Endothelial cell of umbilical vein (primary cell): ENCODE results near the gene SLC4A1AP. TPM values are rescaled to one million over a fixed set of nuclear protein-coding genes. Genes with fewer than 3 reads are reported as not detected.

ENCODE experiments used
- BruUV-seq: library from RNA; stranded (reverse); fragments of 400-500 nt; replicated peaks from 2 replicates; lab custom pipeline; 2021; lab: Mats Ljungman, UMichigan
- CTCF ChIA-PET: fragments of 300-600, 350-600 bp; sonication (Branson Sonifier 250); formaldehyde crosslinking; loops from one replicate; lab custom pipeline; 2021; ENCODE audit warnings: antibody characterized with exemption, inconsistent platforms; lab: Charles Lee
- POLR2A ChIA-PET: fragments of 300-600, 350-600 bp; sonication (Branson Sonifier 250); formaldehyde crosslinking; loops from one replicate; lab custom pipeline; 2021; ENCODE audit warnings: antibody characterized with exemption, inconsistent platforms; lab: Charles Lee
- DNase-seq: peaks from one replicate; pipeline ENCODE4 v3.0.0-alpha.2; 2011; ENCODE audit warnings: low read depth, low spot score
- FAIRE-seq: peaks from 2 replicates; lab custom pipeline; 2011; peaks lifted over from hg19 to GRCh38; lab: Jason Lieb, UNC
- H2AFZ ChIP-seq: 2 replicates; pipeline ENCODE4 v1.6.0; 2012; ENCODE audit warnings: low read depth, low read length, control low read depth, inconsistent platforms
- H3K27ac ChIP-seq: 2 replicates; pipeline ENCODE4 v1.5.1; 2011; ENCODE audit warnings: low read depth, mild to moderate bottlenecking, control low read depth, low read length, moderate library complexity; ENCODE audit not compliant: insufficient read depth
- H3K27me3 ChIP-seq, 2 experiments: 2 replicates each; pipeline versions ENCODE4 v1.6.0 to v1.6.1; 2011; ENCODE audit warnings: low read length in 2 of 2, mixed read lengths in 1 of 2; ENCODE audit not compliant: control insufficient read depth in 2 of 2, insufficient read depth in 2 of 2
- H3K36me3 ChIP-seq, 2 experiments: 2 replicates in 1 of 2; 3 replicates in 1 of 2; pipeline ENCODE4 v1.5.1; 2011; ENCODE audit warnings: low read length in 2 of 2, mild to moderate bottlenecking in 1 of 2, moderate library complexity in 1 of 2; ENCODE audit not compliant: control insufficient read depth in 2 of 2, insufficient read depth in 2 of 2; ENCODE audit errors: extremely low read depth in 1 of 2
- H3K4me1 ChIP-seq: 3 replicates; pipeline ENCODE4 v1.5.1; 2011; ENCODE audit warnings: mild to moderate bottlenecking, low read length; ENCODE audit not compliant: control insufficient read depth, insufficient read depth; ENCODE audit errors: extremely low read depth
- H3K4me2 ChIP-seq: 2 replicates; pipeline ENCODE4 v1.6.1; 2011; ENCODE audit warnings: low read length, control low read depth, mixed read lengths; ENCODE audit not compliant: insufficient read depth
- H3K4me3 ChIP-seq, 3 experiments: fragments of 200-600 bp in 1 of 3; sonication (generic), shearing (Covaris generic) in 1 of 3; replicated peaks in 1 of 3; 2 replicates each; pipeline ENCODE4 v1.5.1; 2011 to 2016; ENCODE audit warnings: control low read depth in 3 of 3, low read length in 3 of 3, mild to moderate bottlenecking in 2 of 3, inconsistent platforms in 1 of 3, low read depth in 1 of 3, moderate library complexity in 1 of 3; ENCODE audit not compliant: insufficient read depth in 1 of 3
- H3K79me2 ChIP-seq: 2 replicates; pipeline ENCODE4 v1.6.0; 2012; ENCODE audit warnings: low read length, inconsistent platforms; ENCODE audit not compliant: control insufficient read depth, insufficient read depth
- H3K9ac ChIP-seq: replicated peaks from 2 replicates; pipeline ENCODE3; 2011; ENCODE audit warnings: low read length, control low read depth; ENCODE audit not compliant: insufficient read depth; ENCODE audit errors: extremely low read depth
- H3K9me1 ChIP-seq: replicated peaks from 3 replicates; pipeline ENCODE4 v1.6.0; 2011; ENCODE audit warnings: mild to moderate bottlenecking, low read length; ENCODE audit not compliant: control insufficient read depth, insufficient read depth; ENCODE audit errors: extremely low read depth
- H3K9me3 ChIP-seq: replicated peaks from 2 replicates; pipeline ENCODE4 v1.5.1; 2012; ENCODE audit warnings: low read length, inconsistent platforms; ENCODE audit not compliant: control insufficient read depth, insufficient read depth
- H4K20me1 ChIP-seq: replicated peaks from 2 replicates; pipeline ENCODE3; 2011; ENCODE audit warnings: mild to moderate bottlenecking, low read length; ENCODE audit not compliant: control insufficient read depth, insufficient read depth; ENCODE audit errors: extremely low read depth
- CTCF ChIP-seq, 2 donors: IDR thresholded peaks; 1 replicate in 1 of 2; 2 replicates in 1 of 2; pipeline ENCODE4 v1.5.1; 2011; ENCODE audit warnings: low read length in 2 of 2, mild to moderate bottlenecking in 2 of 2, moderate library complexity in 2 of 2, control low read depth in 1 of 2, inconsistent platforms in 1 of 2, low read depth in 1 of 2; ENCODE audit not compliant: insufficient read depth in 1 of 2; ENCODE audit errors: extremely low read depth in 1 of 2
- EZH2 ChIP-seq: IDR thresholded peaks from 2 replicates; pipeline ENCODE4 v1.6.1; 2012; ENCODE audit warnings: borderline replicate concordance, low read depth, mild to moderate bottlenecking, moderate library complexity, low read length, inconsistent platforms; ENCODE audit not compliant: severe bottlenecking
- FOS ChIP-seq: IDR thresholded peaks from 2 replicates; pipeline ENCODE4 v1.6.1; 2011; ENCODE audit warnings: mild to moderate bottlenecking, low read length, moderate library complexity, borderline replicate concordance; ENCODE audit not compliant: insufficient read depth
- GATA2 ChIP-seq: IDR thresholded peaks from 2 replicates; pipeline ENCODE4 v1.7.0; 2011; ENCODE audit warnings: low read depth, mild to moderate bottlenecking, moderate library complexity, mixed read lengths, low read length; ENCODE audit not compliant: insufficient read length, insufficient read depth
- JUN ChIP-seq: IDR thresholded peaks from 2 replicates; pipeline ENCODE4 v1.6.1; 2011; ENCODE audit warnings: borderline replicate concordance, low read depth; ENCODE audit not compliant: insufficient read length, insufficient read depth
- MAX ChIP-seq: IDR thresholded peaks from 2 replicates; pipeline ENCODE4 v1.6.1; 2011; ENCODE audit not compliant: insufficient read depth, insufficient read length
- MYC ChIP-seq: IDR thresholded peaks from one replicate; pipeline ENCODE4 v1.6.1; 2011; ENCODE audit warnings: mild to moderate bottlenecking, low read depth, low read length
- POLR2A ChIP-seq: IDR thresholded peaks from 2 replicates; pipeline ENCODE4 v1.6.1; 2012; ENCODE audit warnings: low read depth, mild to moderate bottlenecking, control low read depth, low read length
- POLR2AphosphoS5 ChIP-seq: IDR thresholded peaks from 2 replicates; pipeline ENCODE4 v1.6.1; 2012; ENCODE audit warnings: low read depth, mild to moderate bottlenecking, control low read depth, low read length, moderate library complexity; ENCODE audit not compliant: insufficient read depth
- dilution Hi-C: fragments of 300-500 bp; cut with MboI; formaldehyde crosslinking; loops from one replicate; pipeline ENCODE4 v1.15.0; 2019; ENCODE audit warnings: low sequenced_read_pairs; ENCODE audit not compliant: extremely low pct_ligation_motif_present
- intact Hi-C: fragments of 100-400 bp; cut with micrococcal nuclease; formaldehyde crosslinking; loops from one replicate; pipeline ENCODE4 v1.10.0; 2022
- polyA plus RNA-seq, 4 experiments: library from polyadenylated mRNA; depleted of rRNA in 3 of 4; stranded (reverse) in 3 of 4; unstranded in 1 of 4; fragments of >200 nt; gene quantifications; 2 replicates each; pipeline versions ENCODE4 v1.2.1 to v1.2.3, GENCODE V29; 2011 to 2012; ENCODE audit warnings: missing spikeins in 1 of 4
- total RNA-seq: library from RNA; stranded (reverse); gene quantifications from 2 replicates; pipeline ENCODE4 v1.2.3, GENCODE V29; 2021

Gene SLC4A1AP
- total and polyA plus RNA-seq, 2 donors (not counting 3 experiments of a cell fraction or from before 2014, with no cell fraction given) = 9.5 to 28.4 TPM

GRCh38 chr2:27689424-27689823 lies 25.7 kb downstream of the SLC4A1AP start:
- no peak overlapping the region for H3K4me3 ChIP-seq
- H3K27ac ChIP-seq = no peak overlapping the region
- dilution Hi-C loops (no loop called here), intact Hi-C loops (no loop called here)
- CTCF ChIA-PET = interaction anchor here (1.8 kb wide), 1 partner anchor 14 kb away, joined by 4 read pairs; no protein-coding TSS in a partner anchor
- H3K36me3 ChIP-seq = peaks cover 7 to 14% of the 10 kb centered on the region in 2 experiments
- no peaks in the 10 kb centered on the region for H3K9me1 ChIP-seq
- no peaks in the 10 kb centered on the region for H3K27me3 ChIP-seq
- POLR2A ChIA-PET = no interaction called here
- H3K9me3 ChIP-seq = no peaks in the 10 kb centered on the region
- FAIRE-seq = no peak
- TF ChIP-seq MAX = no peak
- TF ChIP-seq MYC = no peak
- no peak for TF ChIP-seq EZH2
- TF ChIP-seq FOS = no peak
- TF ChIP-seq POLR2AphosphoS5 = no peak
- TF ChIP-seq POLR2A = no peak
- TF ChIP-seq GATA2 = no peak
- no peak for TF ChIP-seq CTCF (IDR thresholded peaks at IDR 0.05; ENCODE audit: extremely low read depth in 1 of 2, insufficient read depth in 1 of 2, low read depth in 1 of 2, low read length in 2 of 2)
- TF ChIP-seq JUN = no peak
- H3K79me2 ChIP-seq = no peaks in the 10 kb centered on the region
- H2AFZ ChIP-seq = no peak overlapping the region
- no peak overlapping the region for H3K4me2 ChIP-seq
- H3K9ac ChIP-seq = no peak overlapping the region
- DNase-seq = no peak
- no peaks in the 10 kb centered on the region for H3K4me1 ChIP-seq
- no TSS peak for BruUV-seq
- H4K20me1 ChIP-seq = no peaks in the 10 kb centered on the region
